Hepatocyte (in vitro differentiated cells): Measurements from ENCODE around the gene RPS6KA5.

Experiments
- EZH2 ChIP-seq: fragments of 200-600 bp; sonication (generic); IDR thresholded peaks from 2 replicates; pipeline ENCODE4 v1.6.1; 2016; ENCODE audit warnings: antibody characterized with exemption, mild to moderate bottlenecking, borderline replicate concordance
- TF ChIP-seq, protein P1 (sequence below): fragments of 200-600 bp; sonication (generic); IDR thresholded peaks from 2 replicates; pipeline ENCODE4 v1.5.1; 2016; ENCODE audit warnings: antibody characterized with exemption, mild to moderate bottlenecking; ENCODE audit not compliant: poor library complexity

DNA sequence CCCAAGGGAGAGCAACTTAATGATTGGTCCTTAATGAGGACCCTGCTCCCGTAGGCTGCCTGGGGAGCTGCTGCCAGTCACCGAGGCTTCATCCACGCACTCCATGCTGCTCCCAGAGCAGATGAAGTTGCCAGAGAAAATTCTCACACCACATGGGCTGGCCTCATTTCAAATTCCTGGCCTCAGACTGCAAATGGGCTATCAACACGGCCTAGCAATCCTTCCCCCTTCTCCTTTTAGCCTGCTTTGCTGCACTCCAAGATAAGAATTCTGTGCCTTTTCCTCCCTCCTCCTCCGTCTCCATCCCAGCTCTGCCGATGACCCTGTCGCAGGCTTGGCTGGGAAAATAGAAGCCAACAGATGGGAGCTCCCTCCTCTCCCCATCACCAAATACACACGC lies 42.7 kb upstream of the RPS6KA5 start:
- TF ChIP-seq, protein P1, sequence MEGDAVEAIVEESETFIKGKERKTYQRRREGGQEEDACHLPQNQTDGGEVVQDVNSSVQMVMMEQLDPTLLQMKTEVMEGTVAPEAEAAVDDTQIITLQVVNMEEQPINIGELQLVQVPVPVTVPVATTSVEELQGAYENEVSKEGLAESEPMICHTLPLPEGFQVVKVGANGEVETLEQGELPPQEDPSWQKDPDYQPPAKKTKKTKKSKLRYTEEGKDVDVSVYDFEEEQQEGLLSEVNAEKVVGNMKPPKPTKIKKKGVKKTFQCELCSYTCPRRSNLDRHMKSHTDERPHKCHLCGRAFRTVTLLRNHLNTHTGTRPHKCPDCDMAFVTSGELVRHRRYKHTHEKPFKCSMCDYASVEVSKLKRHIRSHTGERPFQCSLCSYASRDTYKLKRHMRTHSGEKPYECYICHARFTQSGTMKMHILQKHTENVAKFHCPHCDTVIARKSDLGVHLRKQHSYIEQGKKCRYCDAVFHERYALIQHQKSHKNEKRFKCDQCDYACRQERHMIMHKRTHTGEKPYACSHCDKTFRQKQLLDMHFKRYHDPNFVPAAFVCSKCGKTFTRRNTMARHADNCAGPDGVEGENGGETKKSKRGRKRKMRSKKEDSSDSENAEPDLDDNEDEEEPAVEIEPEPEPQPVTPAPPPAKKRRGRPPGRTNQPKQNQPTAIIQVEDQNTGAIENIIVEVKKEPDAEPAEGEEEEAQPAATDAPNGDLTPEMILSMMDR: no peak
- TF ChIP-seq EZH2: no peak
